Right lobe of liver (tissue), 4 donors: Measurements from ENCODE around the gene CDKN2B-AS1.

Experiments used
- POLR2A ChIP-seq: fragments of 450-650 bp; IDR thresholded peaks from one replicate; pipeline ENCODE4 v1.6.1; 2017; ENCODE audit warnings: antibody characterized with exemption, mild to moderate bottlenecking
- TF ChIP-seq, protein P1 (sequence below), 4 donors: fragments of 200-600 bp in 3 of 4; fragments of 450-650 bp in 1 of 4; IDR thresholded peaks; one replicate each; pipeline versions ENCODE4 v1.5.1 to v1.8.0; 2016 to 2022; ENCODE audit warnings: antibody characterized with exemption in 4 of 4, mild to moderate bottlenecking in 2 of 4
- donor health status: DM: no; HTN: no; CAD: no.
- donor health status: DM: no; HTN: no; CAD: no.
- donor health status: DM: no; HTN: yes; CAD: no.

GRCh38 chr9:21967702-21968101 is 26.9 kb upstream of the CDKN2B-AS1 start:
- TF ChIP-seq, protein P1, sequence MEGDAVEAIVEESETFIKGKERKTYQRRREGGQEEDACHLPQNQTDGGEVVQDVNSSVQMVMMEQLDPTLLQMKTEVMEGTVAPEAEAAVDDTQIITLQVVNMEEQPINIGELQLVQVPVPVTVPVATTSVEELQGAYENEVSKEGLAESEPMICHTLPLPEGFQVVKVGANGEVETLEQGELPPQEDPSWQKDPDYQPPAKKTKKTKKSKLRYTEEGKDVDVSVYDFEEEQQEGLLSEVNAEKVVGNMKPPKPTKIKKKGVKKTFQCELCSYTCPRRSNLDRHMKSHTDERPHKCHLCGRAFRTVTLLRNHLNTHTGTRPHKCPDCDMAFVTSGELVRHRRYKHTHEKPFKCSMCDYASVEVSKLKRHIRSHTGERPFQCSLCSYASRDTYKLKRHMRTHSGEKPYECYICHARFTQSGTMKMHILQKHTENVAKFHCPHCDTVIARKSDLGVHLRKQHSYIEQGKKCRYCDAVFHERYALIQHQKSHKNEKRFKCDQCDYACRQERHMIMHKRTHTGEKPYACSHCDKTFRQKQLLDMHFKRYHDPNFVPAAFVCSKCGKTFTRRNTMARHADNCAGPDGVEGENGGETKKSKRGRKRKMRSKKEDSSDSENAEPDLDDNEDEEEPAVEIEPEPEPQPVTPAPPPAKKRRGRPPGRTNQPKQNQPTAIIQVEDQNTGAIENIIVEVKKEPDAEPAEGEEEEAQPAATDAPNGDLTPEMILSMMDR (IDR thresholded peaks at IDR 0.05): no peak
- TF ChIP-seq POLR2A: no peak
